GM12873 (cell line): ENCODE results near the gene RNF40.

Source experiments
- TF ChIP-seq, protein P1 (sequence below): IDR thresholded peaks from 2 replicates; pipeline ENCODE4 v1.5.1; 2012; ENCODE audit warnings: low read depth, mild to moderate bottlenecking, moderate library complexity, low read length, control low read depth; ENCODE audit not compliant: insufficient read depth; ENCODE audit errors: missing control alignments

RNF40 gene

DNA sequence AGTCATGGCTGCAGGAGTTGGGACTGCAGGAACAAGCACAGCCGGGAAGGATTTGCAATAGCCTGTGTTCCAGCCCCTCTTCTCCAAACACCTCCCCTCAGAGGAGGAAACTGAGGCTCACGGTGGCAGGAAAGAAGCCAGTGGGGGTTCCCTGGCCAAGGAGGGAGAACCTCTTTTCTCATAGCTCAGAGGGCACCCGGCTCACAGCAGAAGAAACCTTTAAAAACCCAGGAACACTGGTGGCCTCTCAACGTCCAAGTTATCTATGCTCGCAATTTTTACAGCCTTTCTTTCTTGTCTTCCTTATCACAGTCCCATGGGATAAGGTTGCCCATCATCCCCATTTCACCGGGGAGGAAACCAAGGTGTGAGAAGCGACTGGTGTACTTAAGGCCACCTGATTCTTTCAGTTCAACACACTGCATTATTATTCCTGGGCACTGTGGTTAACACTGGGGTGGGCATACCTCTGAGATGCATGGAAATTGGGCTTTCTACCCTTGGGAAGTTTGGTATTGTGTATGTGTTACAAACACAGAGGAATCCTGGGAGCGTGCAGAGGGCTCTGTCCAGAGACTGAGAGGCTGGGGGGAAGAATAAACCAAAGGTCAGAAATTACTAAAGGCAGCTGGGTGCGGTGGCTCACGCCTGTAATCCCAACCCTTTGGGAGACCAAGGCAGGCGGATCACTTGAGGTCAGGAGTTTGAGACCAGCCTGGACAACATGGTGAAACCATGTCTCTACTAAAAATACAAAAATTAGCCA lies 25.7 kb downstream of the RNF40 start:
- TF ChIP-seq, protein P1, sequence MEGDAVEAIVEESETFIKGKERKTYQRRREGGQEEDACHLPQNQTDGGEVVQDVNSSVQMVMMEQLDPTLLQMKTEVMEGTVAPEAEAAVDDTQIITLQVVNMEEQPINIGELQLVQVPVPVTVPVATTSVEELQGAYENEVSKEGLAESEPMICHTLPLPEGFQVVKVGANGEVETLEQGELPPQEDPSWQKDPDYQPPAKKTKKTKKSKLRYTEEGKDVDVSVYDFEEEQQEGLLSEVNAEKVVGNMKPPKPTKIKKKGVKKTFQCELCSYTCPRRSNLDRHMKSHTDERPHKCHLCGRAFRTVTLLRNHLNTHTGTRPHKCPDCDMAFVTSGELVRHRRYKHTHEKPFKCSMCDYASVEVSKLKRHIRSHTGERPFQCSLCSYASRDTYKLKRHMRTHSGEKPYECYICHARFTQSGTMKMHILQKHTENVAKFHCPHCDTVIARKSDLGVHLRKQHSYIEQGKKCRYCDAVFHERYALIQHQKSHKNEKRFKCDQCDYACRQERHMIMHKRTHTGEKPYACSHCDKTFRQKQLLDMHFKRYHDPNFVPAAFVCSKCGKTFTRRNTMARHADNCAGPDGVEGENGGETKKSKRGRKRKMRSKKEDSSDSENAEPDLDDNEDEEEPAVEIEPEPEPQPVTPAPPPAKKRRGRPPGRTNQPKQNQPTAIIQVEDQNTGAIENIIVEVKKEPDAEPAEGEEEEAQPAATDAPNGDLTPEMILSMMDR, result no peak

DNA sequence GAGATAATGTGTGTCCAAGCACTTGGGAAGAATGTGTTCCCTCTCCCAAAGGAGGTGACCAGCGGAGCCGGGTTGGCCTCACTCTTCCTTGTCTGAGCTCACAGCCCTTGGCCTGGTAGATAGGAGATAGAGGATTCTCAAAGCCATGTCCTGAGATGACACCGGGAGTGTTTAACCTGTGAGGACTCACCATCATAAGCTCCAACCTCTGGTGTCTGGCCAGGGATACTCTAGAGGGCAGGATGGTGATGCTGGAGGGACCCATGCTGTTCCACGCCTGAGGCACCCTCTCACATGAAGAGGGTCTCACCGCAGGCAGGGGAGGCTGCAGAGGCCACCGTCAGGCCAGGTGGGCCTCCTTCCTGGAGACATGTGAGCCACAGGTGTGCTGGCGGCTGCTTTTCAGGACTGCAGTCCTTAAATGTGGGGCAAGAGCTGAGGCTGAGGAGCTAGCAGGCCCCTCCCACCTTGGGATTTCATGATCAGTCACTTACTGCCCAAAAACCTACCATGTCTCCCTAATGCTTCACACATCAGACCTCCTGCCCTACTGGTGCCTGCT lies 31.5 kb downstream of the RNF40 start:
- TF ChIP-seq, protein P1, result no peak

DNA sequence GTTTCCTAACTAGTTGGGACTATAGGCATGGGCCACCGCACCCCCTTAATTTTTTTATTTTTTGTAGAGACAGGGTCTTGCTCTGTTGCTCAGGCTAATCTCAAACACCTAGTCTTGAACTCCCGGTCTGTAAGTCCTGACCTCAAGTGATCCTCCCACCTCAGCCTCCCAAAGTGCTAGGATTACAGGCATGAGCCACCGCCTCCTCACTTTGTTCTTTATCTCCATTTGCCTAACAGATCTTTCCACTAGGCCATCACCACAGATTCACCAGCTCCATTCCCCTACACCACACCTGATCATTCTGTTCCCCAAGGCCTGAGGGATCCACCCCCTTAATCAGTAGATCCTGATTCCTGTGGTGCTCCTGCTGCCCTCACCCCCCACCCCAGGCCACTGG lies 32.5 kb downstream of the RNF40 start:
- TF ChIP-seq, protein P1, result no peak

DNA sequence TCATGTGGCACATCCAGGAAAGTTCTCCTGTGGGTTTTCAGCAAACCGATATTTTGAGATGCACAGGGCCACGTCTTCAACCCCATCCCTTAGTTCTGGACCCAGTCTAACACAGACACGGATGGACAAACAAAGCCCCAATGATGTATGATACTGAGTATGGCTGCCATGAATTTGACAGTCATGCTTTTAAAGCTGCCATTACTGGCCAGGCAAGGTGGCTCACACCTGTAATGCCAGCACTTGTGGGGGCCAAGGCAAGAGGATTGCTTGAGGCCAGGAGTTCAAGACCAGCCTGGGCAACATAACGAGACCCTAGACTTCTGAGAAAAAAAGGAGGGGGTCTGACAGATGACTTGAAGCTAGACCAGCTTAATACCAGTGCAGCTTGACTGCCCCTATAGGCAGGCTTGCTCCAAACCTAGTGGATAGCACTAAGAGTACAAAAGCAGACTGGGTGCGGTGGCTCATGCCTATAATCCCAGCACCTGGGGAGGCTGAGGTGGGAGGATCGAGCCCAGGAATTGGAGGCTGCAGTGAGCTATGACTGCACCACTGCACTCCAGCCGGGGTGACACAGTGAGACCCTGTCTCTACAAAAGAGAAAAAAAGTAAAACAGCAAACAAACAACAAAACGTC lies 35.7 kb downstream of the RNF40 start:
- TF ChIP-seq, protein P1, result peak; percentile 22

DNA sequence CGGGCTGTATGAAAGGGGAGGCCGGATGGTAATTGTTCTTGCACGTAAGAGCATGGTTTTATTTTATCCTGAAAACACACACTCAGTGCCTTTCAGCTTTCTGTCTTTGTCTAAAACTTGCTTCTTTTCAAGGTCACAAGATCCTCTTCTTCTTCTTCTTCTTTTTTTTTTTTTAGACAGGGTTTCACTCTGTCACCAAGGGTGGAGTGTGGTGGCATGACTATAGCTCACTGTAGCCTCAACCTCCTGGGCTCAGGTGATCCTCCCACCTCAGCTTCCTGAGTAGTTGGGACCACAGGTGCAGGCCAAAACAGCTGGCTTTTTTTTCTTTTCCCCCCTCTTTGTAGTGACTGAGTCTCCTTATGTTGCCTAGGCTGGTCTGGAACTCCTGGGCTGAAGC lies 40.8 kb downstream of the RNF40 start:
- TF ChIP-seq, protein P1, result no peak

DNA sequence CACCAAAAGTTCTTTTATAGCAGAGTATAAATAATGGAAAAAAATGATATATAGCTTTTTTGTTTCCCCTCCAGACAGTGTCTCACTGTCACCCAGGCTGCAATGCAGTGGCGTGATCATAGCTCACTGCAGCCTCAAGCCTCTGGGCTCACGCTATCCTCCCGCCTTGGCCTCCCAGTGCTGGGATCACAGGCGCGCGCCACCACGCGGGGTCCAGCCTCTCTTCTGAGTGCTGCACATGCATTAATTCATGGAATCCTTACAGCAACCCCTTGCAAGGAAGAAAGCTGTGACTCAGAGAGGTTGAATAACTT lies 42.9 kb downstream of the RNF40 start:
- TF ChIP-seq, protein P1, result no peak

DNA sequence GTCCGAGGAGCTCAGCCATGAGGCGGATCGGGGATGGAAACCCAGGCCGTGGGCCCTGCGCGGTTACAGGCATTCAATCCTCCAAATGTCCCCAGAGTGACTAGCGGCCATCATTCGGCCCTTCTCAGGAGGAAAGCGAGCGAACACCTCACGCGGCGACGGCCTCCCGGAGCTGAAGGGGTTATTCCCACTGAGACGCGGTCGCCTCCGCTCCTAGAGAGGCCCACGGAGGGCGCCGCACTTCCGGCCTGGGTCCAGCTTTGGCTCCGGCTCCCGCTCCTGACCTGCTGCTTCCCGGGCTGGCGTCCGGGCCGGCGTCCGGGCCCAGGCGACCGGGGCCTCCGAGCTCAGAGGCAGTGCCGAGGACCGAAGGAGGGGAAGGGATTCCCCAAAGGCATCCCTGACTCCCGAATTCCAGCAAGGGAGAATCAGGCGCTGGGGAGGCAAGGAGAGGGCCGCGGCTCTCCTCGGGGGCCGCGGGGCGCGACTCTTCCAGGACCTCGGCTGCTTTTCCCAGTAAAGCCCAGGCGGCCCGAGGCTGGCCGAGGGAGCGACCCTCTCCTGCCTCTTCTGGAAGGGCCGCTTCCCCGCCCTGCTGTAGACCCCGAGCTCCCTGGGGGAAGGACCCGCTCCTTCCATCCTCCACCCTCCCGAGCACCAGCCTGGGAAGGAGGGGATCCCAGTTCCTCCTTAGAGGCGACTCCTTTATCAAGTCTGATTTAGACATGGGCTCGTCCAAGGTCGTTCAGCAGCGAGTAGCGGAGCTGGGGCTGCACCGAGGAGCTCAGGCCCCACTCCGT lies 43.4 kb downstream of the RNF40 start:
- TF ChIP-seq, protein P1, result no peak
